Activated CD4-positive, CD25-positive, alpha-beta regulatory T cell treated with anti-CD3 and anti-CD28 coated beads, Interleukin-2, amount 50 U/mL, for 72 hours (primary cell): Measurements from ENCODE around the gene GMPPA.

Experiments used
- DNase-seq: peaks from one replicate; pipeline ENCODE4 v3.0.0; 2021

The GMPPA gene

GRCh38 chr2:219468410-219469185 is 30.1 kb upstream of the GMPPA start:
- DNase-seq = no peak

- no peak for DNase-seq
Measured at GRCh38 chr2:219469186-219469724, 29.4 kb upstream of the GMPPA start.

GRCh38 chr2:219470429-219470828 is 28.3 kb upstream of the GMPPA start:
- no peak for DNase-seq

GRCh38 chr2:219471476-219472371 is 27.0 kb upstream of the GMPPA start:
- DNase-seq = no peak

- DNase-seq = no peak
Measured at GRCh38 chr2:219472629-219473187, 26.0 kb upstream of the GMPPA start.

- DNase-seq = no peak
Measured at GRCh38 chr2:219473511-219473910, 25.2 kb upstream of the GMPPA start.

GRCh38 chr2:219474285-219475060 is 24.2 kb upstream of the GMPPA start:
- DNase-seq = no peak

- no peak for DNase-seq
Measured at GRCh38 chr2:219475278-219475677, 23.4 kb upstream of the GMPPA start.

GRCh38 chr2:219475697-219476651 is 22.7 kb upstream of the GMPPA start:
- DNase-seq = peak; percentile 75

- no peak for DNase-seq
Measured at GRCh38 chr2:219476652-219477151, 22.0 kb upstream of the GMPPA start.

- DNase-seq = no peak
Measured at GRCh38 chr2:219477179-219477578, 21.5 kb upstream of the GMPPA start.

GRCh38 chr2:219477815-219478214 is 20.9 kb upstream of the GMPPA start:
- no peak for DNase-seq

GRCh38 chr2:219478916-219479315 is 19.8 kb upstream of the GMPPA start:
- no peak for DNase-seq

GRCh38 chr2:219480004-219480403 is 18.7 kb upstream of the GMPPA start:
- DNase-seq = no peak

GRCh38 chr2:219482674-219483405 is 15.9 kb upstream of the GMPPA start:
- DNase-seq = no peak

GRCh38 chr2:219483451-219484342 is 15.0 kb upstream of the GMPPA start:
- DNase-seq = no peak

- DNase-seq = no peak
Measured at GRCh38 chr2:219484343-219485200, 14.1 kb upstream of the GMPPA start.

- no peak for DNase-seq
Measured at GRCh38 chr2:219485201-219485580, 13.5 kb upstream of the GMPPA start.
